Progenitor cell of endocrine pancreas (in vitro differentiated cells): Measurements from ENCODE around the gene ADAMTS18. TPM values are rescaled to one million over a fixed set of nuclear protein-coding genes. Genes with fewer than 3 reads are reported as not detected.

Source experiments
- DNase-seq: peaks from one replicate; pipeline ENCODE4 v3.0.0; 2021; ENCODE audit warnings: low spot score; ENCODE audit not compliant: unreplicated experiment
- H3K27ac Mint-ChIP-seq: 2 replicates; pipeline ENCODE4 v1.8.0; 2021; ENCODE audit warnings: mild to moderate bottlenecking, moderate library complexity, mixed read lengths
- H3K27me3 Mint-ChIP-seq: 2 replicates; pipeline ENCODE4 v1.8.0; 2021; ENCODE audit warnings: mixed read lengths
- H3K36me3 Mint-ChIP-seq: 2 replicates; pipeline ENCODE4 v1.8.0; 2022; ENCODE audit warnings: mixed read lengths; ENCODE audit not compliant: insufficient read depth
- H3K4me1 Mint-ChIP-seq: 2 replicates; pipeline ENCODE4 v1.8.0; 2021; ENCODE audit warnings: low read depth, mixed read lengths
- H3K4me3 Mint-ChIP-seq: 2 replicates; pipeline ENCODE4 v1.8.0; 2021; ENCODE audit warnings: low read depth, mild to moderate bottlenecking, moderate library complexity, mixed read lengths
- H3K9me3 Mint-ChIP-seq: 2 replicates; pipeline ENCODE4 v1.8.0; 2021; ENCODE audit warnings: low read depth, mixed read lengths
- CTCF ChIP-seq: fragments of 200-600 bp; sonication (generic); IDR thresholded peaks from one replicate; pipeline ENCODE4 v1.5.0; 2021; ENCODE audit warnings: antibody characterized with exemption, mild to moderate bottlenecking; ENCODE audit not compliant: unreplicated experiment
- total RNA-seq: library from RNA; stranded (reverse); gene quantifications from 2 replicates; pipeline ENCODE4 v1.2.1, GENCODE V29; 2021

ADAMTS18 gene
- total RNA-seq, 1 donor from 2014 or later: 5.8 TPM

- peaks cover 4% of the 10 kb centered on the region for H3K9me3 Mint-ChIP-seq
- peaks cover 13% of the 10 kb centered on the region for H3K4me1 Mint-ChIP-seq
- no peak for TF ChIP-seq CTCF
- peaks cover 3% of the 10 kb centered on the region for H3K36me3 Mint-ChIP-seq
- no peak for DNase-seq
- H3K27me3 Mint-ChIP-seq: no peaks in the 10 kb centered on the region
- no peak overlapping the region for H3K4me3 Mint-ChIP-seq
- H3K27ac Mint-ChIP-seq: peak overlapping the region; percentile 30
These were observed 90.5 kb downstream of the ADAMTS18 start for GRCh38 chr16:77344341-77344740.

GRCh38 chr16:77336637-77337036, 98.2 kb downstream of the ADAMTS18 start:
- Mint-ChIP-seq H3K9me3 (no peaks in the 10 kb centered on the region), H3K36me3 (peaks cover 2% of the 10 kb centered on the region), H3K27me3 (no peaks in the 10 kb centered on the region), H3K4me3 (no peak overlapping the region), H3K4me1 (peaks cover 25% of the 10 kb centered on the region), H3K27ac (peak overlapping the region; percentile 98)
- no peak for DNase-seq
- no peak for TF ChIP-seq CTCF

- H3K27me3 Mint-ChIP-seq: no peaks in the 10 kb centered on the region
- peak overlapping the region; percentile 98 for H3K27ac Mint-ChIP-seq
- peaks cover 25% of the 10 kb centered on the region for H3K4me1 Mint-ChIP-seq
- peaks cover 2% of the 10 kb centered on the region for H3K36me3 Mint-ChIP-seq
- peak overlapping the region; percentile 64 for H3K4me3 Mint-ChIP-seq
- H3K9me3 Mint-ChIP-seq: no peaks in the 10 kb centered on the region
- TF ChIP-seq CTCF: no peak
- DNase-seq: peak; percentile 37
These were observed 99.1 kb downstream of the ADAMTS18 start for GRCh38 chr16:77335652-77336234.

GRCh38 chr16:77332792-77333191, 102.0 kb downstream of the ADAMTS18 start:
- TF ChIP-seq CTCF: no peak
- H3K4me3 Mint-ChIP-seq: no peak overlapping the region
- DNase-seq: no peak
- H3K27me3 Mint-ChIP-seq: no peaks in the 10 kb centered on the region
- H3K4me1 Mint-ChIP-seq: peaks cover 23% of the 10 kb centered on the region
- no peaks in the 10 kb centered on the region for H3K9me3 Mint-ChIP-seq
- peaks cover 2% of the 10 kb centered on the region for H3K36me3 Mint-ChIP-seq
- no peak overlapping the region for H3K27ac Mint-ChIP-seq

GRCh38 chr16:77331802-77332586, 102.8 kb downstream of the ADAMTS18 start:
- no peak overlapping the region for H3K4me3 Mint-ChIP-seq
- peaks cover 18% of the 10 kb centered on the region for H3K4me1 Mint-ChIP-seq
- H3K9me3 Mint-ChIP-seq: no peaks in the 10 kb centered on the region

More at GRCh38 chr16:77331802-77332586, 102.8 kb downstream of the ADAMTS18 start:
- DNase-seq: no peak
- Mint-ChIP-seq H3K27me3 (no peaks in the 10 kb centered on the region), H3K27ac (no peak overlapping the region), H3K36me3 (peaks cover 2% of the 10 kb centered on the region)
- TF ChIP-seq CTCF: no peak
